GM21528 (cell line): ENCODE measurements around the gene PITRM1.
A peak's percentile ranks its signal among the peaks of the same experiment; 100 is the strongest.
"Not testable (repeated sequence)": the region's sequence is repeated elsewhere in the genome, so short reads cannot be mapped to it uniquely, and the experiment has no call there.

Experiments used
- ATAC-seq: cut with Tn5 transposase; IDR thresholded peaks from one replicate; pipeline ENCODE4 v1.9.1; 2021; ENCODE audit warnings: mild to moderate bottlenecking, moderate library complexity; ENCODE audit not compliant: unreplicated experiment, low FRiP score

PITRM1 gene

GRCh38 chr10:3198900-3199299 is 26.3 kb upstream of the PITRM1 start:
- ATAC-seq, result no peak

- peak; percentile 55 for ATAC-seq
These were observed 24.9 kb upstream of the PITRM1 start for GRCh38 chr10:3197348-3198003.

GRCh38 chr10:3196958-3197347 is 24.4 kb upstream of the PITRM1 start:
- no peak for ATAC-seq

- no peak for ATAC-seq
These were observed 23.9 kb upstream of the PITRM1 start for GRCh38 chr10:3196482-3196881.

GRCh38 chr10:3195726-3196125 is 23.1 kb upstream of the PITRM1 start:
- ATAC-seq, result no peak

GRCh38 chr10:3195286-3195685 is 22.7 kb upstream of the PITRM1 start:
- no peak for ATAC-seq

GRCh38 chr10:3194871-3195270 is 22.3 kb upstream of the PITRM1 start:
- no peak for ATAC-seq

- ATAC-seq, result no peak
These were observed 21.2 kb upstream of the PITRM1 start for GRCh38 chr10:3193751-3194150.

GRCh38 chr10:3192856-3193635 is 20.5 kb upstream of the PITRM1 start:
- no peak for ATAC-seq

- ATAC-seq, result no peak
These were observed 18.2 kb upstream of the PITRM1 start for GRCh38 chr10:3190817-3191216.

- ATAC-seq, result not testable (repeated sequence)
These were observed 14.6 kb upstream of the PITRM1 start for GRCh38 chr10:3187229-3187628.

GRCh38 chr10:3186368-3186767 is 13.8 kb upstream of the PITRM1 start:
- ATAC-seq, result no peak

- ATAC-seq, result no peak
These were observed 12.8 kb upstream of the PITRM1 start for GRCh38 chr10:3185386-3185785.

- ATAC-seq, result no peak
These were observed 7.9 kb upstream of the PITRM1 start for GRCh38 chr10:3180355-3181025.

- ATAC-seq, result no peak
These were observed 6.6 kb upstream of the PITRM1 start for GRCh38 chr10:3179174-3179573.

- no peak for ATAC-seq
These were observed 5.5 kb upstream of the PITRM1 start for GRCh38 chr10:3178042-3178441.

GRCh38 chr10:3173171-3173878 is 743 bp upstream of the PITRM1 start:
- peak; percentile 39 for ATAC-seq

GRCh38 chr10:3172081-3172445 is 519 bp downstream of the PITRM1 start:
- peak; percentile 1 for ATAC-seq

GRCh38 chr10:3171488-3171887 is 1.1 kb downstream of the PITRM1 start:
- ATAC-seq, result not testable (repeated sequence)

- no peak for ATAC-seq
These were observed 2.9 kb downstream of the PITRM1 start for GRCh38 chr10:3169673-3170072.

GRCh38 chr10:3169271-3169670 is 3.3 kb downstream of the PITRM1 start:
- no peak for ATAC-seq
